NCI-H460 (cell line): ENCODE results near the gene KCTD4. TPM values are rescaled to one million over a fixed set of nuclear protein-coding genes. Genes with fewer than 3 reads are reported as not detected.
A peak's percentile ranks its signal among the peaks of the same experiment; 100 is the strongest.
"Not testable (repeated sequence)": the region's sequence is repeated elsewhere in the genome, so short reads cannot be mapped to it uniquely, and the experiment has no call there.

ENCODE experiments used
- DNase-seq: peaks from one replicate; pipeline ENCODE4 v3.0.0-alpha.2; 2016; ENCODE audit warnings: low read depth; ENCODE audit errors: extremely low read depth
- polyA plus RNA-seq: library from polyadenylated mRNA; depleted of rRNA; stranded (reverse); fragments of >200 nt; gene quantifications from 2 replicates; pipeline ENCODE4 v1.2.3, GENCODE V29; 2014; cell fraction: nucleus; rRNA removed
- total RNA-seq: library from RNA; depleted of rRNA; stranded (reverse); fragments of >200 nt; shearing (Covaris generic); gene quantifications from 2 replicates; pipeline ENCODE4 v1.2.3, GENCODE V29; 2014; rRNA removed

The KCTD4 gene
- not detected in 2 replicates for total RNA-seq
- not detected in 2 replicates for polyA plus RNA-seq

DNA sequence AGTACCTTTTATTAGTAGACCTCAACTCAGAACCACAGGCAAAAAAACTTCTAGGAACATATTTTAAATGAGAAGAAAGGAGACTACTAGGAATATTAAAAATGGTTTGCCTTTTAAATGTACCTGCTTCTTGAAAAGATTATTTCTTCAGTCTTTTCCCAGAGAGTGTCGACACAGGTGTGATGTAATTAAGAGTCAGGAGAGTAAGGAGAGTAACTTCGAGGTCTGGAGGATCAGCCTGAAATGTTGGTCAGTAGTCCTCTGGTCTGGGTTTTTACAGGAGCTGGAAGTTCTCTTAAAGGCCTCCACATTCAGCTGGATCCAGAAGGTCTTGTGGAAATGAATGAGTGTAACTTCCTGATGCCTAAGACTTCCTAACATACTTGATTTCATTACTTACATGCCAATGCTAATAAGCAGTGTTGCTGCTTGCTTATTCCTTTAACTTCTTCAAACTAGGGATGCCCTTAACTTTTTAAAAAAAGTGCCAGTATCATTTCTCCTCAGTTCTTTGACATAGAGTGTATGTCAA is at the start of gene KCTD4:
Gene KCTD4, minus strand, starts transcription at position 345 of the 532 bp plus-strand sequence. CDS start 6,478 bp downstream, outside the sequence.
- no peak for DNase-seq

GRCh38 chr13:45249662-45250061 is 48.8 kb upstream of the KCTD4 start:
- DNase-seq, result no peak

DNA sequence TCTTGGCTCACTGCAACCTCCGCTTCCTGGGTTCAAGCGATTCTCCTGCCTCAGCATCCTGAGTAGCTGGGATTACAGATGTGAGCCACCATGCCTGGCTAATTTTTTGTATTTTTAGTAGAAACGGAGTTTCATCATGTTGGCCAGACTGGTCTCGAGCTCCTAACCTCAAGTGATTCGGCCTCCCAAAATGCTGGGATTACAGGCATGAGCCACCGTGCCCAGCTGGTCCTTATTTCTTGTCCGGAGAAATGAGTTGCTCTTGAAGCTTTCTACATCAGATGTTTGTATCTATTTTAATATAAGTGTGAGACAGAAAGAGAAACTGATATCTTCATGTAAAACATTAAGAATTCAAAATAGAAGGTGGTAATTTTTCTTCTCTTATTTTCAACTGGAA is 43.9 kb upstream of the KCTD4 start:
- not testable (repeated sequence) for DNase-seq

DNA sequence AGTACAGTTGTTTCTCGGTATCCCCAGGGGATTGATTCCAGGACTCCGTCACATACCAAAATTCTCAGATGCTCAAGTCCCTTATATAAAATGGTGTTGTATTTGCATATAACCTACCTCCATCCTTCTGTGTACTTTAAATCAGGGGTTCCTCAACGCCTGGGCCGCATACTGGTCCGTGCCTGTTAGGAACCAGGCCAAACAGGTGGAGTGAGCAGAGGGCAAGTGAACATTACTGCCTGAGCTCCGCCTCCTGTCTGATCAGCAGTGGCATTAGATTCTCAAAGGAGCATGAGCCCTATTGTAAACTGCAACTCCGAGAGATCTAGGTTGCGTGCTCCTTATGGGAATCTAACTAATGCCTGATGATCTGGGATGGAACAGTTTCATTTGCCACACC is 42.2 kb upstream of the KCTD4 start:
- no peak for DNase-seq

DNA sequence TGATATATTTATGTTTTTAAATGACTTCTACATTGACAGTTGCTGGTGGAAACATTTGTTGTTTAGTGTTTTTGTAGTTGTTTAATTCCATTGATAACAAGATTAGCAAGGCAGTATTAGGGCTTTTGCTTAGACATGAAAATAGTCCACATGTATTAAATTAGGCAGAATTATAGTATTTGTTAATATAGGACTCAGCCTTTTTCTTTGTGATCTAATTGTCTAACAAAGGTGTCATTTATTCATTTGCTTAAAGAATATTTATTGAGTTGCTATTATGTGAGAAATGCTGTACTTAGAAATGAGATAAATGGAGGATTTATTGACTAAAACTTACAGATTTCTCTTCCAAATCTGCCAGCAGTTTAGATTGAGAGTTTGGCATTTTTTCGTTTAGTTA is 41.7 kb upstream of the KCTD4 start:
- DNase-seq, result no peak

DNA sequence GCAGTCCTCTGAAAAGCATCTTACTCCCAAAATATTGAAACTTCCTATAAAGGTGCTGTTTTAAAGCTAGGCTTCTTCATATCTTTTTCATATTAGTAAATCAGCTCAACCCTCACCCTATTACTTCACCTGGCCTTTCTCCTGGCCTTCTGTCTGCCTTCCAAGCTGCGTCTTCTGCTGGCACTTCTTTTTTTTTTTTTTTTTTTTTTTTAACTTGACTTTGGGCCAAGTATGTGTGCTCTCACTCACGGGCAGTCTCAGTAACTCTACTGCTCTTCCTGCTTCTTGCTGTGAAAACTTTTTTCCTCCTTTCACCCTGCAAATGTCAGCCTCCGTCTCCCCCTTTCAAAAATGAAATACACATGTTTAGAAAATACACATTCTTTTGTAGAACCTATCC is 41.2 kb upstream of the KCTD4 start:
- no peak for DNase-seq

DNA sequence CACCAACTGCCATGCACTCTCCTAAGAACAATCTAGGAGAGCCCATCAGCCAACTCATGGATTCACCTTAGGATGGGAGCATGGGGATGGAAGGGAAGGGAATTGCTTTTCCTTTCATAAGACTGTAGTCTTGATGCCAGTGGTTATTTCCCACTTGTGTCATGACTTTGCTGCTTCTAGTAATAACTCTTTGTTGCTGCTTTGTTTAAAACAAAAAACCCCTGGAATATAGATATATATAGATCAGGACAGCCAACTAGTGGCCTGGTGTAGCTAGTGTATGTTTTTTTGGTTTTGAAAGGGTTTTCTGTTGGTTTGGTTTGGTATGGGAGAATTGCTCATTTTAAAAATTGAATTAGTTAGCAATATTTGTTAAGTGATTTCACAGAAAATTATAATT is 39.3 kb upstream of the KCTD4 start:
- no peak for DNase-seq

DNA sequence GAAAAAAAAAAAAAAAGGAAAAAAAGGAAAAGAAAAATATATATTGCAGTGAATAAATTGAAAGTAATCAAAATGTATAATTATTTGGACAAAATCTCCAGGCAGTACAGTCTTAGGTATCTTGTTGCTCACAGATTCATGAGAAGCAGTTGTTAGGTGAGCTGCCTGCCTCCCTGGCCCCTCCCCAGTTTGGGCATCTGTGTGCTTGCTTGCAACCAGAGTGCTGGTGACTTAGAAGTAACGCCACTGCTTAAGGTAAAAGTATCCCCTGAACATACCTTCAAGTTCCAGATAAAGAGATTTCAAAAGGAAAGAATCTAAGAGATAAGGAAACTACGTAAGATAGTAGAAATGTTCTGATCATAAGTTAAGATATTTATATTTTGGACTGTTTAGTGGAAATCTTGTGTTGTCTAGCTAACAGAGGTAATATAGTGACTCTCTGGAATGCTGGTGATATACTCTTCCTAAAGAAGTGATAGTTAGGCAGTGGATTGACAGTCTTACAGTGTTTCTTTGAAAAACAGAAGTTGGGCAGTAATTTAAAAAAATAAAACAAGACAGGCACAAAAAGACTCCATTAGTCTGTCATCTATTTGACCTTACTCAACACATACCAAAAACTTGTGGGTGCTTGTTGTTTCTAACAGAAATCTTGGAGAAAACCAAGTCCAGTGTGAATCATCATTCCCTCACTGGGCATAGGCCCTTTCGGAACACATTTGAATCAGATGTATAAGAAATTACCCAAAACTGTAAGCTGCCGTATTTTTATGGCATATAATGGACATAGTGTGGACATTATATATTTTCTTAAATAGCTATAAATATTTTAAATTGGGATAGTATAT is 38.3 kb upstream of the KCTD4 start:
- no peak for DNase-seq

DNA sequence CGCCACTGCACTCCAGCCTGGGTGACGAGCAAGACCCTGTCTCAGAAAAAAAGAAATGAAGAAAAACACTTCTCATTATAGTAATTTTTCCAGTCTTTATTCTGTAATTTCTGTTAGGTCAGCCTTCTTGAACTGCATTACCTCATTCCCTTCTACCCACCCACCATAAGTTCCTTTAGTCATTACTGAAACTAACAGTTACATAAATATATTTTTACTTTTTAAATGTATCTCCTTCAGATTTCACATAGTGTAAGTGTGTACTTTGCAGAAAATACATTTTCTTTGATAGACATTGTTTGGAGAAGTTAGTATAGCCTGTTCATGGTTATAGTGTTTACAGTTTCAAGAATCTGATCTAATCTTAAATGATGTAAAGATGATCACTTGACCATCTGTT is 31.7 kb upstream of the KCTD4 start:
- no peak for DNase-seq

- DNase-seq, result no peak
Measured at GRCh38 chr13:45231722-45232121, 30.9 kb upstream of the KCTD4 start.

DNA sequence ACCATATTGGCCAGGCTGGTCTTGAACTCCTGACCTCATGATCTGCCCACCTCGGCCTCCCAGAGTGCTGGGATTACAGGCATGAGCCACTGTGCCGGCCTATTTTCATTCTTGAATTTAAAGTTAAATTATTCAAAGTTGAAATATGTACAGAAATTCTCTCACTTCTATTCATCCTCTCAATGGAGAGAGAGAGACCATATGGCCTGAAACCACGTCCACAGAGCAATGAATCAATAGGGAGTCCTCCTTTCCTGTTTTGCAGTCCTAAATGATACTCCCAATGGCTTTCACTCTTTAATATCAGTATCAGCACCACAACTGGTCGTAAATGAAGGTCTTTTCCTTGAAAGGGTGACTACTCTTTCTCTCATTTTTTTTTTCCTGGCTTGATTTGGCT is 30.5 kb upstream of the KCTD4 start:
- no peak for DNase-seq

- DNase-seq, result no peak
Measured at GRCh38 chr13:45229172-45229571, 28.3 kb upstream of the KCTD4 start.

GRCh38 chr13:45228002-45228401 is 27.2 kb upstream of the KCTD4 start:
- DNase-seq, result no peak

DNA sequence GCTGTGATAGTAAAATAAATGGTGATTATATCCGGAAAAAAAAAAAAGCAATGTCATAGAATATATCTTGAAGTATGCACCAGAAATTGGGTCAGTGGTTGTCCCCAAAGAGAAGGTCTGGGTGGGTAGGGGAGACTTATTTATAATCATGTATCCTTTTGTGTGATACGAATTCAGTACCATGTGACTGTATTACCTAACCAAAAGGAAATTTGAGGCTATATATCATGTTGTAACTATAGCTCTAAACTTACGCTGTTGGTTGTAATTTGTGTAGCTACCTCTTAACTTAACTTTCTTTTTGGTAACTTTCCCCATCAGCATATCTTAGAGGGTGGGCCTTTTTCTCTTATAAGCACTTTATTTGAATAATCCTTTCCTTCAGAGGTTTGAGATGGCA is 25.2 kb upstream of the KCTD4 start:
- no peak for DNase-seq

DNA sequence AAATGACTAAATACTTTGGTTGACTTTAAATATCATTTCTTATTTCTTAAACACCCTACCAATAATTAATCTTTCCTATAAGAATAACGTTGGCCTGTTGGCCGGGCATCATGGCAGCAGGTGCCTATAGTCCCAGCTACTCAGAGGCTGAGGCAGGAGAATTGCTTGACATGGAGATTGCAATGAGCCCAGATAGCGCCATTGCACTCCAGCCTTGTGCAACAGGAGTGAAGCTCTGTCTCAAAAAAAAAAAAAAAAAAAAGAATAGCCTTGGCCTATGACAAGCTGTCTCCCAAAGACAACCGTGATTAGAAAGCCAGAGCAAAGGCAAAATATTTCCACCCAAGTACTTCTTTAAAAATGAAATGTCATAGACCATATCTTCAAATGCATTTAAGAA is 24.5 kb upstream of the KCTD4 start:
- DNase-seq, result no peak

DNA sequence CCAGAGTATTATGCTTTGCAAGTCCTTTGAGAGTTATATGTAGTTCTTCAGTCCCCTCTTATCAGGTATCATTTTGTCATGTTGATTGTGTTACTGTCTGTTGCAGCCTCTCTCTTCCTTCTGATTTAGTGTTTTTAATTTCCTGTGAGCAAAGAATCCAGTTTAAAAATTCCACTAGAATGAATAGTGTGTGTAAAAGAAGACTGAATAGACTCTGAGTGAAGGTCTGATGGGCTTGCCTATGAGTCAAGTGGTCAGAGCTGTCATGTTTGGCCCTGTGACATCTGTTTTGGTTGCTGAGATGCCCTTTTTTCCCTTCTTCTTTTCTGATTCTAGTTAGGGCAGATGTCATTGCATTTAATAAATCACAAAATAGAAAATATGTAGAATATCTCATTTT is 23.3 kb upstream of the KCTD4 start:
- no peak for DNase-seq

GRCh38 chr13:45222919-45223318 is 22.1 kb upstream of the KCTD4 start:
- DNase-seq, result no peak

DNA sequence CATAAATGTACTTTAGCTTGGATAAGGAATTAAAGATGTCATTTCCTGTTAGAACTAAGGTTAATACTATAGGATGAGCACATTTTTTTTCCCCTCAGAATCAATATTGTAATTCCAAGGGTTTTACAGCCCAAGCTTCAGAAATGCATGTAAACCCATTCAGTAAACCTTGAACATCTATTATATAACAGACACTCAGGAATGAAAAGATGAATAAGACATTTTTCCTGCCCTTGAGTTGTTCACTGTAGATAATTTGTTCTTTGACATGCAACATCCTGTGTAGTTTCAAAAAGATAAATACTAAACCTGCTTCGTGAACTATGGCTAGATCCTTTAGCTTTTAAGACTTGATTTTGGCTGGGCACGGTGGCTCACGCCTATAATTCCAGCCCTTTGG is 21.7 kb upstream of the KCTD4 start:
- no peak for DNase-seq

DNA sequence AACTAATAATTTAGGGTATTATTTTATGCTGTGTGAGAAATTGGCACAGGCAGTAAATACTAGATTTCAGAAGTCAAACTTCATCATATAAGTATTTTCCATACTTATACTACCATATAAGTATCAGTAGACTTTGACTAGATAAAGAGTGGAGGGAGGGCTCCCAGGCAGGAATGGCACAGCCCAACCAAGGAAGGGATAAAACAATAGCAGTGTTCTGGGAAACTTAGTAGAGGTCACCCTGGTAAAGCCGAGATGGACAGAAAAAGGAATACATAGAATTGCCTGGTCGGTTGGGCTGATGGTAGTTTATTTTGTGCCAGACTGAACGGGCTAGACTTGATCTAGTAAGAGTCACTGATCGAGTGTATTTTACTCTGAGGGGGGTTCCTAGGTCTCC is 19.6 kb upstream of the KCTD4 start:
- no peak for DNase-seq

GRCh38 chr13:45219938-45220375 is 19.1 kb upstream of the KCTD4 start:
- DNase-seq, result peak; percentile 34

DNA sequence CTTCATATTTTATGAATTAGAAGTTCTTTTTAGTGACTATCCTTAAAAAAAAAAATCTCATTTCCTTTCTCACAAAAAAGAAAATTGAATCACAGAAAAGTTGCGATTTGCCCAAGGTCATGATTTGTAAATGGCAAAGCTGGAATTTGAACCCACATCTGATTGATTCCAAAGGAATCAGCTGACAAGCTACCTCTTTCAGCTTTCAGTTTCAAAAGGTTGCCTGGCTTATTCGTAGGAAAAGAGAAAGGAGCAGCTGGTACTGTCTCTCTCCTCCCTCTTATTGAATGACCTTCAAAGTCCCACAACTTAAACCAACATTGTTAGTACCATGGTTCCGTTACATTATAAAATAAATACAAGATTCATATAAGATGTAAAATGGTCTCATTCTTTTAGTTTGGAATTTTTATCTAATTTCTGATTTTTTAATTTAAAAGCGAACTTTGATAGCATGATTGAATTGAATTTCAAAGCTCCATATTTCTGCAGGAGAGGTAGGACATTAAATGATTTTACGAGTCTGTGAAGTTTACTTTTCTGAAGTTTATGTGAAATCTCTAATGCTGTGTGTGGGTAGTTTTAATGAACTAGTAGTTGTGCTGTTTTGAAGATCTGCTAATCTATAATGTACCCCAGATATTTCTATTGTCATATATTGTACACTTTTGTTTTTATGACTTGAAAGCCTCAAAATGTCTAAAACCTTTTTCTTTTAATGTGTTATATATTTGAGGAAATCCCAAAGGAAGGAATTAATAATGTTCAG is 18.5 kb upstream of the KCTD4 start:
- no peak for DNase-seq

DNA sequence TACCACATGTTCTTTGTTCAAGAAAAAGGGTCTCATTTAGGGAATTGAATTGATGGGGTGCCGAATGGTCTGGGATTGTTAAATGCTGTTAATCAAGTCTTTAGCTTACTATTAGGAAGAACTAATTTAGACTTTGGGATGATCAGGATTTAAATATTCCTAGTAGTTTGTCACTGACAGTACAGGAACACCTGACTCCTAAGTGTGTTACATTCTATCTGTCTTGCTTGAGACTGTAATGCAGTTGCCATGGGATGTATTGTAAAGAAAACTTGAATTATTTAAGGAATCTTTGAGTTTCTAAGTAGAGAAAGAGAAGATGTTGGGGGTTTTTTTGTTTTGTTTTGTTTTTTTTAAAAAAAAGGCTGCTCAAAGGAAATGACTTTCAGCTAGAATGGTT is 17.8 kb upstream of the KCTD4 start:
- no peak for DNase-seq
